NCI-H1436 (cell line): ENCODE data around the gene ELN.

Source experiments
- DNase-seq: peaks from one replicate; lab custom pipeline; 2025; lab: John Stamatoyannopoulos, UW

The ELN gene

GRCh38 chr7:74023786-74024185, 4.2 kb upstream of the ELN start:
- DNase-seq, result no peak

GRCh38 chr7:74025146-74025545, 2.8 kb upstream of the ELN start:
- DNase-seq, result no peak

- DNase-seq, result no peak
Measured at GRCh38 chr7:74025730-74026129, 2.2 kb upstream of the ELN start.

GRCh38 chr7:74026406-74026902, 1.5 kb upstream of the ELN start:
- no peak for DNase-seq

GRCh38 chr7:74026903-74027682, 880 bp upstream of the ELN start:
- DNase-seq, result peak; percentile 34

GRCh38 chr7:74028321-74028838, 407 bp downstream of the ELN start:
- DNase-seq, result no peak

- no peak for DNase-seq
Measured at GRCh38 chr7:74029089-74029785, 1.3 kb downstream of the ELN start.

- no peak for DNase-seq
Measured at GRCh38 chr7:74029991-74030415, 2.0 kb downstream of the ELN start.

GRCh38 chr7:74030861-74031260, 2.9 kb downstream of the ELN start:
- DNase-seq, result no peak

- DNase-seq, result no peak
Measured at GRCh38 chr7:74031403-74032190, 3.6 kb downstream of the ELN start.

GRCh38 chr7:74032191-74032490, 4.2 kb downstream of the ELN start:
- DNase-seq, result no peak

- DNase-seq, result no peak
Measured at GRCh38 chr7:74032624-74033371, 4.8 kb downstream of the ELN start.

GRCh38 chr7:74033372-74034311, 5.7 kb downstream of the ELN start:
- no peak for DNase-seq

GRCh38 chr7:74037609-74038008, 9.6 kb downstream of the ELN start:
- DNase-seq, result no peak

- no peak for DNase-seq
Measured at GRCh38 chr7:74038194-74038961, 10.4 kb downstream of the ELN start.

- no peak for DNase-seq
Measured at GRCh38 chr7:74039337-74039736, 11.4 kb downstream of the ELN start.

GRCh38 chr7:74040101-74040790, 12.3 kb downstream of the ELN start:
- no peak for DNase-seq

GRCh38 chr7:74040791-74041520, 13.0 kb downstream of the ELN start:
- no peak for DNase-seq
